GM12878 (cell line): Measurements from ENCODE around the gene ARPC1B. TPM values are rescaled to one million over a fixed set of nuclear protein-coding genes. Genes with fewer than 3 reads are reported as not detected.

Experiments
- BRCA1 ChIP-seq: IDR thresholded peaks from 2 replicates; pipeline ENCODE4 v1.6.1; 2011; ENCODE audit warnings: low read depth, low read length, improper control_type of control experiment
- CEBPB ChIP-seq, 2 experiments: fragments of 150-350 bp in 1 of 2; IDR thresholded peaks; 2 replicates each; pipeline ENCODE4 v1.6.1; 2012 to 2014; ENCODE audit warnings: low read depth in 2 of 2, low read length in 2 of 2, borderline replicate concordance in 1 of 2, inconsistent platforms in 1 of 2
- CHD1 ChIP-seq: IDR thresholded peaks from 2 replicates; pipeline ENCODE4 v1.6.1; 2012; ENCODE audit warnings: low read depth, low read length, improper control_type of control experiment
- DPF2 ChIP-seq: fragments of 450-650 bp; IDR thresholded peaks from 2 replicates; pipeline ENCODE4 v1.6.1; 2017; ENCODE audit warnings: mild to moderate bottlenecking
- E4F1 ChIP-seq: fragments of 450-650 bp; IDR thresholded peaks from 2 replicates; pipeline ENCODE4 v1.6.1; 2018; ENCODE audit warnings: borderline replicate concordance, mild to moderate bottlenecking; ENCODE audit not compliant: partially characterized antibody
- EGR1 ChIP-seq, 2 experiments: IDR thresholded peaks; 1 replicate in 1 of 2; 2 replicates in 1 of 2; pipeline ENCODE4 v1.6.1; 2011 to 2012; ENCODE audit warnings: low read depth in 2 of 2, low read length in 2 of 2, borderline replicate concordance in 1 of 2, mild to moderate bottlenecking in 1 of 2, moderate library complexity in 1 of 2
- ESRRA ChIP-seq: IDR thresholded peaks from 2 replicates; pipeline ENCODE4 v1.6.1; 2012; ENCODE audit warnings: mild to moderate bottlenecking, low read length, improper control_type of control experiment
- FOXM1 ChIP-seq: IDR thresholded peaks from 2 replicates; pipeline ENCODE4 v1.6.1; 2012; ENCODE audit warnings: low read depth, mild to moderate bottlenecking, inconsistent platforms, low read length, moderate library complexity
- GATAD2B ChIP-seq: fragments of 450-650 bp; conservative IDR thresholded peaks from 2 replicates; pipeline ENCODE4 v1.6.1; 2017; ENCODE audit warnings: low read depth, mild to moderate bottlenecking, moderate library complexity
- HCFC1 ChIP-seq: fragments of 150-350 bp; IDR thresholded peaks from 2 replicates; pipeline ENCODE4 v1.6.1; 2014; ENCODE audit warnings: low read length
- IKZF1 ChIP-seq: fragments of 450-650 bp; conservative IDR thresholded peaks from 2 replicates; pipeline ENCODE4 v1.6.1; 2017; ENCODE audit warnings: antibody characterized with exemption, mild to moderate bottlenecking
- IRF4 ChIP-seq: IDR thresholded peaks from 2 replicates; pipeline ENCODE4 v1.6.1; 2011; ENCODE audit warnings: low read depth, low read length
- IRF5 ChIP-seq: fragments of 450-650 bp; IDR thresholded peaks from 2 replicates; pipeline ENCODE4 v1.6.1; 2017; ENCODE audit warnings: borderline replicate concordance
- MEF2B ChIP-seq: fragments of 450-650 bp; IDR thresholded peaks from 2 replicates; pipeline ENCODE4 v1.6.1; 2018; ENCODE audit warnings: mild to moderate bottlenecking, moderate library complexity; ENCODE audit not compliant: partially characterized antibody, poor library complexity, severe bottlenecking
- NFYB ChIP-seq: IDR thresholded peaks from 2 replicates; pipeline ENCODE4 v1.6.1; 2011; ENCODE audit warnings: low read depth, mild to moderate bottlenecking, low read length, improper control_type of control experiment, moderate library complexity; ENCODE audit not compliant: insufficient read depth
- NR2F1 ChIP-seq: fragments of 450-650 bp; conservative IDR thresholded peaks from 2 replicates; pipeline ENCODE4 v1.6.1; 2017; ENCODE audit warnings: mild to moderate bottlenecking
- POLR2A ChIP-seq: IDR thresholded peaks from 2 replicates; pipeline ENCODE4 v1.6.1; 2011; ENCODE audit warnings: low read depth, mild to moderate bottlenecking, low read length
- TCF12 ChIP-seq: IDR thresholded peaks from 2 replicates; pipeline ENCODE4 v1.6.1; 2011; ENCODE audit warnings: low read depth, mild to moderate bottlenecking, low read length
- polyA plus RNA-seq, 11 experiments: library from polyadenylated mRNA; depleted of rRNA in 4 of 11; unstranded in 6 of 11; stranded (reverse) in 5 of 11; fragments of >200 nt; fragmentation: Nextera tagmentation in 4 of 11; fragmentation: Illumina TruSeq in 1 of 11; extraction: Ambion mirVana in 4 of 11; extraction: Trizol in 1 of 11; gene quantifications; 1 replicate in 1 of 11; 2 replicates in 10 of 11; pipeline versions ENCODE4 v1.2.1 to v1.2.3, GENCODE V29; 2011 to 2016; ENCODE audit warnings: inconsistent platforms in 2 of 11, missing spikeins in 2 of 11, low read depth in 1 of 11
- total RNA-seq, 4 experiments: library from RNA; depleted of rRNA in 3 of 4; stranded (reverse); fragments of >200 nt in 3 of 4; fragmentation: Illumina TruSeq in 1 of 4; extraction: Trizol in 1 of 4; gene quantifications; 2 replicates each; pipeline versions ENCODE4 v1.2.1 to v1.2.3, GENCODE V29; 2013 to 2021
- TF ChIP-seq, protein P1 (sequence below): fragments of 450-650 bp; IDR thresholded peaks from 2 replicates; pipeline ENCODE4 v1.6.1; 2017; ENCODE audit warnings: mild to moderate bottlenecking, moderate library complexity
- TF ChIP-seq, protein P2 (sequence below): fragments of 450-650 bp; IDR thresholded peaks from 2 replicates; pipeline ENCODE4 v1.6.1; 2017; ENCODE audit warnings: mild to moderate bottlenecking, low read depth, inconsistent platforms; ENCODE audit not compliant: poor library complexity, severe bottlenecking

ARPC1B gene
- total and polyA plus RNA-seq, 10 of the 15 experiments (the other 5 are each of a cell fraction or from before 2014, with no cell fraction given): 14.1 to 762 (median 387) TPM

DNA sequence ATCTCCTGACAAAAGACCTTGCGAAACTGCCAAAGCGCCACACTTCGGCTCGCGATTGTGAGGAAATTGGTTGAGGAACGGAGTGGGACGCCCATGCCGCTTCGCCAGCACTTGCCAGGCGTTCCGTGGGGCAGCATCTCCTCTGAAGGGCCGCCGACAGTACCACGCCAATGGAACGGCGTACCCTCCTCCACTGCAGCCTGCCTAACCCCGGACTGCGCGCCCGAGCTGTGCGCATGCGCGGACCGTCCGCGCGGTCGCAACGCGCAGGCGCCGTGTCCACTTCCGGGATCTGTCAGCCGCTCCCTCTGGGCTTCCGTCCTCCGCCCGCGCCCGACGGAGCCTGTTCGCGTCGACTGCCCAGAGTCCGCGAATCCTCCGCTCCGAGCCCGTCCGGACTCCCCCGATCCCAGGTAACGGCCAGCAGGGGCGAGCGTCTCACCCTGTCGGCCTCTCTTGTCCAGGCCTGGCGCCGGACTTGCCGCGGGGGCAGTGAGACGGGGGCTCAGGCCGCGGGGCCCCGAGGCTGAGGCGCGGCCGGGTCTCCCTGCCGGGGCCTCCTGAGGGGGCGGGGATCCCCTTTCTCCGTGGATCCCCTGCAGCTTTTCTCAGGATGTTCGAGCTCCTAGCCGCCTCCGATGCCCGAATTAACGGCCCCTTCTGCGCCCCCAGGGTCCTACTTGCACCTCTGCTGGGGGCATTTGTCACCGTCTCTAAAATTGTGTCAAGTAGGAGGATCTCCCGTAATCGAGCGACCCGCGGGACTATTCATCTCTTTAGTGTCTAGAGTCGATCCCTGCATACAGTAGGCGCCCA lies 48.7 kb upstream of the ARPC1B start, which contains the start of gene ARPC1A (continued):
- peak; percentile 88 for TF ChIP-seq E4F1
- TF ChIP-seq IRF4: no peak
- TF ChIP-seq CHD1: no peak
- TF ChIP-seq FOXM1: no peak
- TF ChIP-seq HCFC1: peak; percentile 59
- peak in 1 of 2 experiments; percentile 34; a peak in 1 of 3 replicates for TF ChIP-seq EGR1 (IDR thresholded peaks at IDR 0.05; ENCODE audit: borderline replicate concordance in 1 of 2, low read depth in 2 of 2, low read length in 2 of 2)
- TF ChIP-seq MEF2B: peak; percentile 26
- no peak for TF ChIP-seq IRF5
- no peak for TF ChIP-seq NFYB
- TF ChIP-seq NR2F1: 0 out of 2 replicates have a peak, but pooled peaks have one; percentile 10
- peak; percentile 60 for TF ChIP-seq DPF2
- TF ChIP-seq POLR2A: peak; percentile 99
- TF ChIP-seq, protein P1, sequence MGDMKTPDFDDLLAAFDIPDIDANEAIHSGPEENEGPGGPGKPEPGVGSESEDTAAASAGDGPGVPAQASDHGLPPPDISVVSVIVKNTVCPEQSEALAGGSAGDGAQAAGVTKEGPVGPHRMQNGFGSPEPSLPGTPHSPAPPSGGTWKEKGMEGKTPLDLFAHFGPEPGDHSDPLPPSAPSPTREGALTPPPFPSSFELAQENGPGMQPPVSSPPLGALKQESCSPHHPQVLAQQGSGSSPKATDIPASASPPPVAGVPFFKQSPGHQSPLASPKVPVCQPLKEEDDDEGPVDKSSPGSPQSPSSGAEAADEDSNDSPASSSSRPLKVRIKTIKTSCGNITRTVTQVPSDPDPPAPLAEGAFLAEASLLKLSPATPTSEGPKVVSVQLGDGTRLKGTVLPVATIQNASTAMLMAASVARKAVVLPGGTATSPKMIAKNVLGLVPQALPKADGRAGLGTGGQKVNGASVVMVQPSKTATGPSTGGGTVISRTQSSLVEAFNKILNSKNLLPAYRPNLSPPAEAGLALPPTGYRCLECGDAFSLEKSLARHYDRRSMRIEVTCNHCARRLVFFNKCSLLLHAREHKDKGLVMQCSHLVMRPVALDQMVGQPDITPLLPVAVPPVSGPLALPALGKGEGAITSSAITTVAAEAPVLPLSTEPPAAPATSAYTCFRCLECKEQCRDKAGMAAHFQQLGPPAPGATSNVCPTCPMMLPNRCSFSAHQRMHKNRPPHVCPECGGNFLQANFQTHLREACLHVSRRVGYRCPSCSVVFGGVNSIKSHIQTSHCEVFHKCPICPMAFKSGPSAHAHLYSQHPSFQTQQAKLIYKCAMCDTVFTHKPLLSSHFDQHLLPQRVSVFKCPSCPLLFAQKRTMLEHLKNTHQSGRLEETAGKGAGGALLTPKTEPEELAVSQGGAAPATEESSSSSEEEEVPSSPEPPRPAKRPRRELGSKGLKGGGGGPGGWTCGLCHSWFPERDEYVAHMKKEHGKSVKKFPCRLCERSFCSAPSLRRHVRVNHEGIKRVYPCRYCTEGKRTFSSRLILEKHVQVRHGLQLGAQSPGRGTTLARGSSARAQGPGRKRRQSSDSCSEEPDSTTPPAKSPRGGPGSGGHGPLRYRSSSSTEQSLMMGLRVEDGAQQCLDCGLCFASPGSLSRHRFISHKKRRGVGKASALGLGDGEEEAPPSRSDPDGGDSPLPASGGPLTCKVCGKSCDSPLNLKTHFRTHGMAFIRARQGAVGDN: peak; percentile 70
- TF ChIP-seq TCF12: 0 out of 2 replicates have a peak, but pooled peaks have one; percentile 7
- peak; percentile 99 for TF ChIP-seq IKZF1
- peak; percentile 91 for TF ChIP-seq GATAD2B
- TF ChIP-seq, protein P2, sequence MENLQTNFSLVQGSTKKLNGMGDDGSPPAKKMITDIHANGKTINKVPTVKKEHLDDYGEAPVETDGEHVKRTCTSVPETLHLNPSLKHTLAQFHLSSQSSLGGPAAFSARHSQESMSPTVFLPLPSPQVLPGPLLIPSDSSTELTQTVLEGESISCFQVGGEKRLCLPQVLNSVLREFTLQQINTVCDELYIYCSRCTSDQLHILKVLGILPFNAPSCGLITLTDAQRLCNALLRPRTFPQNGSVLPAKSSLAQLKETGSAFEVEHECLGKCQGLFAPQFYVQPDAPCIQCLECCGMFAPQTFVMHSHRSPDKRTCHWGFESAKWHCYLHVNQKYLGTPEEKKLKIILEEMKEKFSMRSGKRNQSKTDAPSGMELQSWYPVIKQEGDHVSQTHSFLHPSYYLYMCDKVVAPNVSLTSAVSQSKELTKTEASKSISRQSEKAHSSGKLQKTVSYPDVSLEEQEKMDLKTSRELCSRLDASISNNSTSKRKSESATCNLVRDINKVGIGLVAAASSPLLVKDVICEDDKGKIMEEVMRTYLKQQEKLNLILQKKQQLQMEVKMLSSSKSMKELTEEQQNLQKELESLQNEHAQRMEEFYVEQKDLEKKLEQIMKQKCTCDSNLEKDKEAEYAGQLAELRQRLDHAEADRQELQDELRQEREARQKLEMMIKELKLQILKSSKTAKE: no peak
- TF ChIP-seq ESRRA: no peak
- no peak for TF ChIP-seq BRCA1
- TF ChIP-seq CEBPB (IDR thresholded peaks at IDR 0.05; ENCODE audit: borderline replicate concordance in 1 of 2, low read depth in 2 of 2, low read length in 2 of 2): no peak
